ENCODE measurements around the gene TFDP1. TPM values are rescaled to one million over a fixed set of nuclear protein-coding genes. Genes with fewer than 3 reads are reported as not detected.

The TFDP1 gene
- total and polyA plus RNA-seq, 2 of the 4 experiments (the other 2 are of a cell fraction) = 59.3 to 97.0 TPM

DNA sequence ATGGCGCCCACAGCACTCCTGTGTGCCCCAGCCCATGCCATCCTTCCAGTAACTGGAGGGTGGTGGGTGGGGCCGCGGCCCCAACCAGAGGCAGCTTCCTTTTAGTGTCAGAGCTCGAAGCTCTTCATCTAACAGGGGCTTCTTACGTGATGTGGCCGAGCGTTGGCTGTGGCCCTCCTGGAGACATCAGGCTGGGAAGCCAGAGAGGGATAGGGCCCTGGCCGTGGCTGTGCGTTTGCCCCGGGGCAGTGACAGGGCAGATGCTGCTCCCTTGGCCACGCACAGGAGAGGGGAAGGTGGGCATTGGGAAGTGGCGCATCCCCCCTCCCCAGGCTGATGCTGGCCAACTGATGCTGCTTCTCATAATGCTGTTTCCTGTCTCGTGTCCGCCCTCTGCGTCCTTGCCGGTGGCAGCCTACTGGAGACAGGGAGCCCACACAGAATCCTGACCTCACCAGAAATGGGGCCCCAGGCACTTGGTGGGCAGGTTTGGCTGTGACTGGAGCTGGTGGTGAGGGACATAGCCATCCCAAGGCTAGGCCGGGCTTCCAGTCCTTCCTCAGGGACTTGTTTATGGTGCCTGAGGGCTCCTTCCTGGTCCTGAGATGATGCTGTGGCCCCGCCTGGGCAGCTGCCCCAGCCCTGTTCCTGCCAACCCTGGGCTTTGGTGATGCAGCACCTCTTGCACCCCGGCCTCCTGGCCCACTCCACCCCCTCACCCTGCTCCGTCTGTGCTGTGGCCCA is 39.1 kb downstream of the TFDP1 start:
- Histone ChIP-seq H3K14ac (replicated peaks; ENCODE audit: low read depth, low read length) (no peak overlapping the region), H3K4ac (ENCODE audit: low read depth, low read length) (no peak overlapping the region), H2AFZ (replicated peaks; ENCODE audit: low read length, poor library complexity) (no peak overlapping the region), H3K56ac (ENCODE audit: extremely low read depth, insufficient read depth, low read length) (no peak overlapping the region), H2BK20ac (ENCODE audit: low read depth, low read length) (no peak overlapping the region), H2BK120ac (ENCODE audit: low read depth, low read length) (no peak overlapping the region), H3K4me3 (ENCODE audit: insufficient read depth, low read depth, low read length) (no peak overlapping the region), H4K8ac (ENCODE audit: low read depth in 2 of 2, low read length in 2 of 2) (no peak overlapping the region), H4K20me1 (ENCODE audit: insufficient read depth, low read length) (peaks cover 62% of the 10 kb centered on the region), H3K9ac (ENCODE audit: low read depth, low read length) (no peak overlapping the region), H3K9me1 (ENCODE audit: insufficient read depth, low read length) (peaks cover 12% of the 10 kb centered on the region; the same call in 1 of the 2 replicates), H2BK5ac (ENCODE audit: low read depth, low read length, poor library complexity, severe bottlenecking) (no peak overlapping the region), H2AK9ac (replicated peaks; ENCODE audit: low read depth, low read length, poor library complexity) (peak overlapping the region; percentile 28), H3K9me3 (ENCODE audit: control insufficient read depth, insufficient read depth, low read length) (no peaks in the 10 kb centered on the region), H2BK15ac (ENCODE audit: low read depth, low read length) (no peak overlapping the region), H4K91ac (ENCODE audit: insufficient read depth, low read depth, low read length) (no peak overlapping the region), H3K36me3 (ENCODE audit: control insufficient read depth, insufficient read depth, low read length) (peaks cover 30% of the 10 kb centered on the region), H2AK5ac (ENCODE audit: low read depth, low read length) (0 out of 2 replicates have a peak overlapping the region, but pooled peaks have one; percentile 0), H3K23ac (ENCODE audit: low read depth, low read length) (no peak overlapping the region), H3K27ac (ENCODE audit: insufficient read depth, low read length) (no peak overlapping the region), H3K4me2 (ENCODE audit: low read depth, low read length) (no peak overlapping the region), H3K27me3 (ENCODE audit: control insufficient read depth, insufficient read depth, low read length) (no peaks in the 10 kb centered on the region), H3K4me1 (ENCODE audit: control insufficient read depth, insufficient read depth, low read length) (peaks cover 13% of the 10 kb centered on the region), H3K79me1 (ENCODE audit: low read depth in 1 of 2, low read length in 2 of 2) (peaks cover 19 to 67% of the 10 kb centered on the region in 2 experiments), H3K18ac (ENCODE audit: low read depth, low read length) (no peak overlapping the region), H4K5ac (ENCODE audit: low read depth, low read length) (no peak overlapping the region)
- dilution Hi-C loops (cut with HindIII; ENCODE audit: low sequenced_read_pairs, unreplicated experiment) (no loop called here), in situ Hi-C loops (cut with MboI; ENCODE audit: low sequenced_read_pairs) (no loop called here), intact Hi-C loops (cut with micrococcal nuclease) (no loop called here)
- TF ChIP-seq RCOR1 (IDR thresholded peaks at IDR 0.05; ENCODE audit: insufficient replicate concordance, low read length) (no peak), RAD21 (IDR thresholded peaks at IDR 0.05; ENCODE audit: low read length) (no peak), CHD1 (IDR thresholded peaks at IDR 0.05; ENCODE audit: low read depth, low read length) (no peak), MXI1 (IDR thresholded peaks at IDR 0.05; ENCODE audit: borderline replicate concordance, low read depth, low read length) (no peak), FOS (IDR thresholded peaks at IDR 0.05; ENCODE audit: low read depth, low read length) (no peak), CTCF (conservative IDR thresholded peaks at IDR 0.05; ENCODE audit: low read depth, low read length) (no peak), RFX5 (IDR thresholded peaks at IDR 0.05; ENCODE audit: low read depth, low read length) (no peak), BHLHE40 (IDR thresholded peaks at IDR 0.05; ENCODE audit: low read depth, low read length) (no peak), NFE2L2 (IDR thresholded peaks at IDR 0.05; ENCODE audit: low read depth, low read length) (no peak), POLR2A (IDR thresholded peaks at IDR 0.05; ENCODE audit: low read depth, low read length) (no peak), MAFK (IDR thresholded peaks at IDR 0.05; ENCODE audit: low read depth, low read length) (no peak), SMC3 (IDR thresholded peaks at IDR 0.05; ENCODE audit: low read depth, low read length) (no peak), MAZ (IDR thresholded peaks at IDR 0.05; ENCODE audit: borderline replicate concordance, low read depth, low read length) (no peak), CEBPB (IDR thresholded peaks at IDR 0.05; ENCODE audit: low read depth, low read length) (no peak)
- TF ChIP-seq, protein P1, sequence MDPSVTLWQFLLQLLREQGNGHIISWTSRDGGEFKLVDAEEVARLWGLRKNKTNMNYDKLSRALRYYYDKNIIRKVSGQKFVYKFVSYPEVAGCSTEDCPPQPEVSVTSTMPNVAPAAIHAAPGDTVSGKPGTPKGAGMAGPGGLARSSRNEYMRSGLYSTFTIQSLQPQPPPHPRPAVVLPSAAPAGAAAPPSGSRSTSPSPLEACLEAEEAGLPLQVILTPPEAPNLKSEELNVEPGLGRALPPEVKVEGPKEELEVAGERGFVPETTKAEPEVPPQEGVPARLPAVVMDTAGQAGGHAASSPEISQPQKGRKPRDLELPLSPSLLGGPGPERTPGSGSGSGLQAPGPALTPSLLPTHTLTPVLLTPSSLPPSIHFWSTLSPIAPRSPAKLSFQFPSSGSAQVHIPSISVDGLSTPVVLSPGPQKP (IDR thresholded peaks at IDR 0.05; ENCODE audit: borderline replicate concordance, low read depth, low read length) = no peak
- TF ChIP-seq, protein P2, sequence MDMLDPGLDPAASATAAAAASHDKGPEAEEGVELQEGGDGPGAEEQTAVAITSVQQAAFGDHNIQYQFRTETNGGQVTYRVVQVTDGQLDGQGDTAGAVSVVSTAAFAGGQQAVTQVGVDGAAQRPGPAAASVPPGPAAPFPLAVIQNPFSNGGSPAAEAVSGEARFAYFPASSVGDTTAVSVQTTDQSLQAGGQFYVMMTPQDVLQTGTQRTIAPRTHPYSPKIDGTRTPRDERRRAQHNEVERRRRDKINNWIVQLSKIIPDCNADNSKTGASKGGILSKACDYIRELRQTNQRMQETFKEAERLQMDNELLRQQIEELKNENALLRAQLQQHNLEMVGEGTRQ (IDR thresholded peaks at IDR 0.05; ENCODE audit: low read depth, low read length) = no peak
- 100% methylated on average over 2 of the region's 20 CpGs; no CpG with 5 or more reads in 1 of the 2 experiments for WGBS, 2 experiments (ENCODE audit: extremely low coverage in 2 of 2, insufficient read length in 1 of 2)
- DNase-seq = no peak
- CTCF ChIA-PET = no interaction called here
- ATAC-seq (ENCODE audit: low read depth) = no peak
- BruUV-seq (replicated peaks) = no TSS peak
- POLR2A ChIA-PET (ENCODE audit: unreplicated experiment) = no interaction called here
